GM20000 (cell line): ENCODE results near the gene GNS.
"Not testable (repeated sequence)": the region's sequence is repeated elsewhere in the genome, so short reads cannot be mapped to it uniquely, and the experiment has no call there.

Experiments used
- DNase-seq: peaks from one replicate; pipeline ENCODE4 v3.0.0; 2012; ENCODE audit warnings: low spot score
- CTCF ChIP-seq: IDR thresholded peaks from 2 replicates; pipeline ENCODE4 v1.5.1; 2012; ENCODE audit warnings: mild to moderate bottlenecking, control low read depth; ENCODE audit errors: extremely low read depth, missing control alignments

Gene GNS

GRCh38 chr12:64691227-64691794 is 67.9 kb downstream of the GNS start:
- TF ChIP-seq CTCF = no peak
- DNase-seq = no peak

GRCh38 chr12:64690236-64690635 is 69.0 kb downstream of the GNS start:
- not testable (repeated sequence) for DNase-seq

DNA sequence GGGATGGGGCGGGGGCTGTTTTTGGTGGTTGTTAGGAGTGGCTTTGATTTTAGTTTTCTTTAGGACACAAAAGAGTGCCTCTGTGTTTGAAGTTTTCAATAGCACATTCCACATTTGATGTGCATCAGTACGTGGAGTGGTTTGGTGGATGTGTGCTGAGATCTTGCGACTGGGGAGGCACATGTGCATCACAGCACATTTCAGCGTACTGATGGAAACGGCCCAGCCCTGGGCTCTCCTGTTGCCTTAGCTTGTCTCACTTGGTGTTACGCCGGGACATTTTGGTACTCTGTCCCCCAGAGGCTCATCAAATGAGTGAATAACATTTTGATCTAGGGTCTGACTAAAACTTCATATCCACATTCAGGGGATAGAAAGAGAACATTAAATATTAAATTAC is 70.5 kb downstream of the GNS start:
- no peak for DNase-seq
- no peak for TF ChIP-seq CTCF

- TF ChIP-seq CTCF = no peak
- DNase-seq = no peak
Observed at GRCh38 chr12:64688219-64688618, 71.0 kb downstream of the GNS start.

- TF ChIP-seq CTCF = no peak
- DNase-seq = no peak
Observed at GRCh38 chr12:64687816-64688215, 71.4 kb downstream of the GNS start.

DNA sequence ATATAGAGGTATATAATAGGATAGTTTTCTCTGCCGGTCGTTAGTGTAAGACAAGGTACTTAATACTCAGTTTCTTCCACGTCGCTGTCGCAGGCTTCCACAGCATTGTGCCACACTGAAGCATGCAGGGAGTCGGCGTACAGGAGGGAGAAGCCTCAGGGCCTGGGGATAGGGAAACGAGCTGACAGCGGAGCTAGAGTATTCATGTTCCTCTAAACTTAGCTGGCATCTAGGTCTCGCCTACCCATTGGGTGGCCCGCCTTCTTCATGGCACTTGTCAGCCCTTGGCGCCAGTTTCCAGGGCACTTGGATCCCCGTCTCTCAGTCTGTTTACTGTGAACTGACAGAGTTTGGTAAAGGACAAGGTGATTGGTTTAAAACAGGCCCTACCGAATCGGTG is 73.6 kb downstream of the GNS start:
- TF ChIP-seq CTCF = no peak

GRCh38 chr12:64685050-64685449 is 74.2 kb downstream of the GNS start:
- TF ChIP-seq CTCF = no peak
- no peak for DNase-seq

More for the DNA sequence above, 73.6 kb downstream of the GNS start:
- DNase-seq = no peak

GRCh38 chr12:64683816-64684543 is 75.2 kb downstream of the GNS start:
- no peak for TF ChIP-seq CTCF
- no peak for DNase-seq
